GM12892 (cell line): ENCODE results near the gene POU2F1.
"Not testable (repeated sequence)": the region's sequence is repeated elsewhere in the genome, so short reads cannot be mapped to it uniquely, and the experiment has no call there.

Experiments
- DNase-seq: peaks from one replicate; pipeline ENCODE4 v3.0.0; 2011; ENCODE audit not compliant: insufficient read length
- FAIRE-seq: peaks from 2 replicates; lab custom pipeline; 2011; peaks lifted over from hg19 to GRCh38; lab: Jason Lieb, UNC
- POLR2A ChIP-seq: IDR thresholded peaks from 2 replicates; pipeline ENCODE4 v1.6.1; 2011; ENCODE audit warnings: low read depth, low read length, control low read depth
- POLR2AphosphoS5 ChIP-seq: IDR thresholded peaks from 2 replicates; pipeline ENCODE4 v1.6.1; 2011; ENCODE audit warnings: low read depth, low read length, control low read depth
- TAF1 ChIP-seq: IDR thresholded peaks from 2 replicates; pipeline ENCODE4 v1.6.1; 2011; ENCODE audit warnings: low read depth, mild to moderate bottlenecking, control low read depth, low read length, borderline replicate concordance

Gene POU2F1

GRCh38 chr1:167239257-167239656 lies 18.6 kb downstream of the POU2F1 start:
- FAIRE-seq (no peak), DNase-seq (no peak)
- TF ChIP-seq POLR2A = no peak
- no peak for TF ChIP-seq TAF1
- no peak for TF ChIP-seq POLR2AphosphoS5

- FAIRE-seq (peak; percentile 36), DNase-seq (no peak)
- TF ChIP-seq POLR2A = no peak
- TF ChIP-seq TAF1 = no peak
- no peak for TF ChIP-seq POLR2AphosphoS5
Measured at GRCh38 chr1:167244244-167244643, 23.6 kb downstream of the POU2F1 start.

- FAIRE-seq, DNase-seq: not testable (repeated sequence)
Measured at GRCh38 chr1:167245168-167245567, 24.5 kb downstream of the POU2F1 start.

GRCh38 chr1:167246971-167247370 lies 26.3 kb downstream of the POU2F1 start:
- DNase-seq (no peak), FAIRE-seq (no peak)
- no peak for TF ChIP-seq TAF1
- no peak for TF ChIP-seq POLR2AphosphoS5
- no peak for TF ChIP-seq POLR2A

- FAIRE-seq (no peak), DNase-seq (no peak)
- TF ChIP-seq POLR2A = no peak
- TF ChIP-seq POLR2AphosphoS5 = no peak
- no peak for TF ChIP-seq TAF1
Measured at GRCh38 chr1:167247754-167248153, 27.1 kb downstream of the POU2F1 start.

GRCh38 chr1:167248707-167249642 lies 28.3 kb downstream of the POU2F1 start:
- FAIRE-seq (no peak), DNase-seq (no peak)
- TF ChIP-seq TAF1 (no peak), POLR2AphosphoS5 (no peak), POLR2A (no peak)

GRCh38 chr1:167249702-167250101 lies 29.0 kb downstream of the POU2F1 start:
- TF ChIP-seq POLR2AphosphoS5 (no peak), POLR2A (no peak), TAF1 (no peak)
- FAIRE-seq (peak; percentile 56), DNase-seq (no peak)

- FAIRE-seq = no peak
- TF ChIP-seq POLR2A = no peak
- TF ChIP-seq POLR2AphosphoS5 = no peak
- no peak for TF ChIP-seq TAF1
- no peak for DNase-seq
Measured at GRCh38 chr1:167250482-167250881, 29.8 kb downstream of the POU2F1 start.

GRCh38 chr1:167251472-167251871 lies 30.8 kb downstream of the POU2F1 start:
- FAIRE-seq (no peak), DNase-seq (no peak)
- TF ChIP-seq POLR2AphosphoS5 (no peak), TAF1 (no peak), POLR2A (no peak)

- no peak for TF ChIP-seq POLR2A
- FAIRE-seq (peak; percentile 21), DNase-seq (no peak)
Measured at GRCh38 chr1:167252986-167253385, 32.3 kb downstream of the POU2F1 start.

- FAIRE-seq = no peak
- TF ChIP-seq TAF1 (no peak), POLR2AphosphoS5 (no peak)
- DNase-seq = no peak
Measured at GRCh38 chr1:167258858-167259257, 38.2 kb downstream of the POU2F1 start.

GRCh38 chr1:167262836-167263235 lies 42.1 kb downstream of the POU2F1 start:
- TF ChIP-seq POLR2AphosphoS5 (no peak), TAF1 (no peak), POLR2A (no peak)
- DNase-seq = no peak
- FAIRE-seq = no peak
